K562 (cell line): ENCODE results near the gene PLAAT4. TPM values are rescaled to one million over a fixed set of nuclear protein-coding genes. Genes with fewer than 3 reads are reported as not detected.

Experiments
- ARID3A ChIP-seq: IDR thresholded peaks from 2 replicates; pipeline ENCODE4 v1.6.1; 2012; ENCODE audit warnings: low read depth, low read length, improper control_type of control experiment, borderline replicate concordance
- CHD4 ChIP-seq: fragments of 200-600 bp; sonication (generic); IDR thresholded peaks from 3 replicates; pipeline ENCODE4 v1.6.1; 2012; ENCODE audit warnings: low read depth, mild to moderate bottlenecking, mixed read lengths, low read length, inconsistent platforms; ENCODE audit not compliant: insufficient read depth, insufficient replicate concordance, poor library complexity, severe bottlenecking
- ETS1 ChIP-seq: conservative IDR thresholded peaks from 2 replicates; pipeline ENCODE4 v1.6.1; 2011; ENCODE audit warnings: low read depth, mild to moderate bottlenecking, low read length; ENCODE audit not compliant: control insufficient read depth
- FOXM1 ChIP-seq, 2 experiments: fragments of 450-650 bp in 1 of 2; sonication (generic) in 1 of 2; formaldehyde crosslinking in 1 of 2; IDR thresholded peaks; 2 replicates each; pipeline versions ENCODE4 v1.6.1 to v1.9.0; 2017 to 2022; ENCODE audit warnings: low read depth in 2 of 2, mild to moderate bottlenecking in 2 of 2, missing genetic modification reagents in 1 of 2, moderate library complexity in 1 of 2
- GMEB1 ChIP-seq: fragments of 250-450 bp; sonication (Bioruptor Pico); IDR thresholded peaks from 2 replicates; pipeline ENCODE4 v1.4.0; 2020; ENCODE audit warnings: mild to moderate bottlenecking
- HDAC3 ChIP-seq: fragments of 450-650 bp; IDR thresholded peaks from 2 replicates; pipeline ENCODE4 v1.6.1; 2018; ENCODE audit warnings: borderline replicate concordance, mild to moderate bottlenecking, moderate library complexity; ENCODE audit not compliant: partially characterized antibody
- HOXB6 ChIP-seq: fragments of 250-450 bp; sonication (Bioruptor Pico); IDR thresholded peaks from 2 replicates; pipeline ENCODE4 v1.5.1; 2022; ENCODE audit warnings: mild to moderate bottlenecking, borderline replicate concordance
- L3MBTL2 ChIP-seq: fragments of 450-650 bp; IDR thresholded peaks from 2 replicates; pipeline ENCODE4 v1.6.1; 2016; ENCODE audit warnings: mild to moderate bottlenecking, moderate library complexity
- MAZ ChIP-seq, 2 experiments: fragments of 450-650 bp in 1 of 2; sonication (generic) in 1 of 2; formaldehyde crosslinking; IDR thresholded peaks in 1 of 2; conservative IDR thresholded peaks in 1 of 2; 2 replicates each; pipeline versions ENCODE4 v1.4.0 to v1.5.0; 2020; ENCODE audit warnings: mild to moderate bottlenecking in 1 of 2, missing genetic modification reagents in 1 of 2
- MBD2 ChIP-seq: sonication (generic); IDR thresholded peaks from 2 replicates; pipeline ENCODE4 v1.6.1; 2016; ENCODE audit warnings: low read depth, borderline replicate concordance
- MCM7 ChIP-seq, 2 experiments: fragments of 450-650 bp; IDR thresholded peaks; 2 replicates each; pipeline ENCODE4 v1.6.1; 2016 to 2018
- MECOM ChIP-seq: fragments of 250-450 bp; sonication (Bioruptor Pico); IDR thresholded peaks from 2 replicates; pipeline ENCODE4 v1.8.0; 2022; ENCODE audit warnings: inconsistent platforms
- MNT ChIP-seq, 2 experiments: fragments of 450-650 bp; conservative IDR thresholded peaks; 2 replicates each; pipeline ENCODE4 v1.6.1; 2017; ENCODE audit warnings: mild to moderate bottlenecking in 2 of 2, moderate library complexity in 2 of 2
- NUFIP1 ChIP-seq: fragments of 450-650 bp; IDR thresholded peaks from 2 replicates; pipeline ENCODE4 v1.6.1; 2018; ENCODE audit not compliant: partially characterized antibody
- PHB2 ChIP-seq: fragments of 450-650 bp; IDR thresholded peaks from 2 replicates; pipeline ENCODE4 v1.6.1; 2017; ENCODE audit warnings: low read depth
- RFX7 ChIP-seq: fragments of 250-450 bp; sonication (Bioruptor Pico); IDR thresholded peaks from 2 replicates; pipeline ENCODE4 v1.5.1; 2021; ENCODE audit warnings: mild to moderate bottlenecking
- SMARCE1 ChIP-seq: fragments of 450-650 bp; IDR thresholded peaks from 2 replicates; pipeline ENCODE4 v1.7.1; 2016; ENCODE audit warnings: mild to moderate bottlenecking
- SNRNP70 ChIP-seq: fragments of 200-400 bp; formaldehyde crosslinking; optimal IDR thresholded peaks from 2 replicates; pipeline ENCODE3; 2017; ENCODE audit warnings: low read depth, low read length
- TFE3 ChIP-seq: fragments of 450-650 bp; formaldehyde crosslinking; IDR thresholded peaks from 2 replicates; pipeline ENCODE4 v1.4.0; 2020; ENCODE audit warnings: mild to moderate bottlenecking, mixed read lengths
- ZNF589 ChIP-seq: fragments of 200-800 bp; sonication (Bioruptor generic); IDR thresholded peaks from 2 replicates; pipeline ENCODE4 v1.6.1; 2016; ENCODE audit warnings: low read depth, missing genetic modification characterization, missing compliant biosample characterization
- polyA plus RNA-seq, 8 experiments: library from polyadenylated mRNA; depleted of rRNA in 4 of 8; stranded (reverse) in 5 of 8; unstranded in 3 of 8; fragments of >200 nt; fragmentation: Nextera tagmentation in 2 of 8; fragmentation: Illumina TruSeq in 1 of 8; extraction: Ambion mirVana in 2 of 8; extraction: Trizol in 1 of 8; gene quantifications; 2 replicates each; pipeline versions ENCODE4 v1.2.1 to v1.2.3, GENCODE V29; 2011 to 2014; ENCODE audit warnings: inconsistent platforms in 1 of 8, missing spikeins in 1 of 8
- total RNA-seq, 7 experiments: library from RNA; depleted of rRNA in 6 of 7; stranded (reverse); fragments of >200 nt in 6 of 7; fragmentation: Illumina TruSeq in 2 of 7; extraction: Trizol in 2 of 7; gene quantifications; 2 replicates each; pipeline versions ENCODE4 v1.2.1 to v1.2.3, GENCODE V29; 2011 to 2021; ENCODE audit warnings: low replicate concordance in 1 of 7

The PLAAT4 gene
- total and polyA plus RNA-seq, 9 of the 15 experiments (the other 6 are each of a cell fraction or from before 2014, with no cell fraction given), result 0.54 to 3.0 (median 1.3) TPM; not detected in 1

GRCh38 chr11:63517156-63517555 is 19.5 kb upstream of the PLAAT4 start (continued):
- TF ChIP-seq MNT (conservative IDR thresholded peaks at IDR 0.05) (no peak), PHB2 (0 out of 2 replicates have a peak, but pooled peaks have one; percentile 17), ARID3A (peak; percentile 86; the same call in 1 of the 2 replicates), FOXM1 (IDR thresholded peaks at IDR 0.05; ENCODE audit: low read depth) (peak; percentile 85), FOXM1 (CRISPR knock-in tag; IDR thresholded peaks at IDR 0.05; ENCODE audit: low read depth) (no peak), L3MBTL2 (0 out of 2 replicates have a peak, but pooled peaks have one; percentile 14), ETS1 (no peak), MAZ (CRISPR knock-in tag; conservative IDR thresholded peaks at IDR 0.05 in 1 of 2, IDR thresholded peaks at IDR 0.05 in 1 of 2) (peak in 1 of 2 experiments; percentile 58; a peak in 2 of 4 replicates), RFX7 (no peak), MCM7 (IDR thresholded peaks at IDR 0.05) (no peak), GMEB1 (CRISPR knock-in tag) (no peak), HOXB6 (CRISPR knock-in tag) (no peak), MECOM (no peak), CHD4 (no peak), ZNF589 (CRISPR knock-in tag) (0 out of 2 replicates have a peak, but pooled peaks have one; percentile 18), SNRNP70 (no peak), SMARCE1 (peak; percentile 91), TFE3 (CRISPR knock-in tag) (peak; percentile 45; the same call in 1 of the 2 replicates), MBD2 (peak; percentile 40; the same call in 1 of the 2 replicates), NUFIP1 (no peak), HDAC3 (peak; percentile 73)
